Measurements from ENCODE around the gene ARF6.
"Not testable (repeated sequence)": the region's sequence is repeated elsewhere in the genome, so short reads cannot be mapped to it uniquely, and the experiment has no call there.

ARF6 gene

GRCh38 chr14:49909016-49909415 lies 16.1 kb downstream of the ARF6 start:
- no peak for DNase-seq

DNA sequence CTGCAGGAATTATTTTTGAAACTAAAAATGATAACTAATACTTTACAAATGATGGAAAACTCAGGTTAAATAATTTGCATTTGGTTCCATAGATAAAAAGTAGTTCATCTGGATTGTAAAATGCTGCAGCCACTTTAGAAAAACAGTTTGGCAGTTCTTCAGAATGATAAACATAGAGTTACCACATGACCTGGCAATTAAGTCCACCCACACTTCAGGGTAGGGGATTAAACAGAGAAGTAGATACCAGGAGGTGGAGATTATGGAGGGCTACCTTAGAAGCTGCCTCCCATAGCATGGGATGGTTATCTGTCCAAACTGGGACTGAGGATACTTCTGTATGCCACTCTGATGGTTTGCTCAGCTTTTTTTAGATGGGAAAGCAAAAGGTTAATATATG lies 22.2 kb downstream of the ARF6 start:
- DNase-seq: no peak

DNA sequence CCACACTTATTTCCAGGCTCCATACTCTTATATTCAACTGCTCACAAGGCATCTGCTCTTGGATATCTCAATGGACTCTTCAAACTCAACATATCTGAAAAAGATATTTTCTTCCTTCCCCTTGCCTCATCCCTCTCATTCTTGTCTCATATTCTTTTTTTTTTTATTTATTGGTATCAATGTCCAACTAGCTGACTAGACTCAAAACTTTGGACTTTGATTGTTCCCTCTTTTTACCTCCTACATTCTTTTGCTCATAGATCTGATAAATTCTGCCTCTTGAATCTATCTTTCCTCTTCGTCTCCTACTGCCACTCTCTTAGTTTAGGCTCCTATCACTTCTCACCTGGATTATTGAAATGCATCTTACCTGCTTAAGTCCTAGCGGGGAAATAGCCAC lies 25.8 kb downstream of the ARF6 start:
- no peak for DNase-seq

- no peak for DNase-seq
These were observed 27.2 kb downstream of the ARF6 start for GRCh38 chr14:49919825-49920659.

DNA sequence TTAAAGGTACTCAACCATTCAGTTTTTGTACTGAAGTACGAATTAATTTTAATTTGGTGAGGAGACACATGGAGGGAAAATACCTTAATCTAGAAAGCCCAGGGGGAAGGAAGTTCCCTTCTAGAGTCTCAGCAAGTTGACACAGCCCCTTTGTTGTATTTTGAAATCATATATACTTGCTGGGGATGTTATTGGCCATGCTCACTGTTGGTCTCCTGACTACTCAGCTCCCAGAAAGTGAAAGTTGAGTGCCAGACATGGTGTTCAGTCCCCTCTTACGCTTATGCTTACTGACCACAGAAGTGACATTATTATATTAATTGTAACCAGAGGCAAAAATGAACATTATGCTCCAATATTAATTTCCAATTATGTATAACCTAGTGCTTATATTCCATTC lies 28.1 kb downstream of the ARF6 start:
- DNase-seq: no peak

GRCh38 chr14:49921401-49921800 lies 28.5 kb downstream of the ARF6 start:
- DNase-seq: no peak

- DNase-seq: no peak
These were observed 30.6 kb downstream of the ARF6 start for GRCh38 chr14:49923442-49923841.

DNA sequence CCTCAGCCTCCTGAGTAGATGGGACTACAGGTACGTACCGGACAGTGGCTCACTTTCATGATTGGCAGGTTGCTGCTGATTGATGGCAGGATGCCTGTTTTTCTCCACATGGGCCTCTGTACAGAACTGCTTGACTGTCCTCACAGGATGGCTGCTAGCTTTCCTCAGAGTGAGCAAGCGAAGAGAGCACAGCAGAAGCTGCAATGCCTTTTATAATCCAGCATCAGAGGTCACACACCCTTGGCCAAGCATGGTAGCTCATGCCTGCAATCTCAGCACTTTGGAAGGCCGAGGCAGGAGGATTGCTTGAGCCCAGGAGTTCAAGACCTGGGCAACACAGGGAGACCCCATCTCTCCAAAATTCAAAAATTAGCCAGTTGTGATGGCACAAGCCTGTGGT lies 31.0 kb downstream of the ARF6 start:
- DNase-seq: no peak

DNA sequence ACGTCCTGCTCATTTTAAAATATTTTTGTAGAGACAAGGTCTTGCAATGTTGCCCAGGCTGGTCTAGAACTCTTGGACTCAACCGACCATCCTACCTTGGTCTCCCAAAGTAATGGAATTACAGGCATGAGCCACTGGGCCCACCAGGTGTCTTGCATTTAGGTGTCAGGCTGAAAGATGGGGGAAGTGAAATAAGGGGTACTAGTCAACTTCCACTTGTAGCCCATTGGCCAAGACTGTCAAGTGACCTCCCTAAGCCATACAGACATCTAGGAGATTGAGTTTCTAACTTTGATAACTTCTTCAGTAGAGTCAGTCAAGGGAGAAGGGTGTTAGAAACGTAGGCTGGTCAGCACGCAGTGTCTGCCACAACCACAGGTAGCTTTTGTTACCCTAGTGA lies 32.0 kb downstream of the ARF6 start:
- no peak for DNase-seq

DNA sequence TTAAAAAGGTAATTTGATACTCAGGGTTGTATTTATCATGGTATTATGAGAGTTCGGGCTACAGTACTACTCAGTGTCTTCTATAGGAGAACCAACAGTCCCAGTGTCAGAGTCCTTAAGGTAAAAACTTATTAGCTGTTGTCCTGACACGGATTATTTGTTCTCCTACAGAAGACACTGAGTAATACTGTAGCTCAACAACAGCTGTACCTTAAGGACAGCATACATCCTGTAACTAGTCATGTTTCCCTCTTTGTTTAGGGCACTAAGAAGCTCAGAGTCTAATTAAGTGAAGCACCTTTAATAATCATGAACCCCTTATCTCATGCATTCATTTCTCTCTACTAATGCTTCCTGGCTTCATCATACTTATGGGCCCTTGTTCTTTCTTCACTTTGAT lies 33.9 kb downstream of the ARF6 start:
- no peak for DNase-seq

DNA sequence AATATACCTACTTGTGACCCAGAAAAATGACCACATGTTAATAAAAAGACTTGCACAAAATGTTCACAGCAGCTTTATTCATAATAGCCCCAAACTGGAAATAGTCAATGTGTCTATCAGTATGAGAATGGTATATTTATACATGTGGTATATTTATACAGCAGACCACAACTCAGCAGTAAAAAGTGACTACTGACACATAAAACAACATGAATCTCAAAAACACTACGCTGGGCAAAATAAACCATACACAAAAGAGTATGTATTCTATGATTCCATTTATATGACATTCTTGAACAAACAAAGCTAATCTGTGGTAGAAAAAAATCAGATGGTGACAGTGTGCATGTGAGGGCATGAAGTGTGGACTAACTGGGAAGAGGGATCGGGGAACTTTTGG lies 35.1 kb downstream of the ARF6 start:
- DNase-seq: no peak

DNA sequence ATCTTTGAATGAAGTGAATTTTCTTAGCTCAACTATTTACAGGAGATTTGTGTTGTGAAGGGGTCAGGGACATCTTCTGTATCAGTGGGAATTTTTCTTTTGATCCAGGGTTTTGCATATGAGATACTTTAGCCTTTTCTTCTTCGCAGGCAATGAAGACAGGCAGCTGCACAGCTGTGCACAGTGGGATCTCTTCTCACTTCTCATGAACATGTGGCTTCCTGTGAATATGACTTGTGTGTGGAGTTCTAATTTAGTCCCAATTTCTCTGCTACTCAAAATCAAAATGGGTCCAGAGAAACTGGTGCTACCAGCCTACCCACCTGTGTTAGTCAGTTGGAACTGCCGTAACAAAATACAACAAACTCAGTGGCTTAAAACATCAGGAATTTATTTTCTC lies 37.8 kb downstream of the ARF6 start:
- no peak for DNase-seq

DNA sequence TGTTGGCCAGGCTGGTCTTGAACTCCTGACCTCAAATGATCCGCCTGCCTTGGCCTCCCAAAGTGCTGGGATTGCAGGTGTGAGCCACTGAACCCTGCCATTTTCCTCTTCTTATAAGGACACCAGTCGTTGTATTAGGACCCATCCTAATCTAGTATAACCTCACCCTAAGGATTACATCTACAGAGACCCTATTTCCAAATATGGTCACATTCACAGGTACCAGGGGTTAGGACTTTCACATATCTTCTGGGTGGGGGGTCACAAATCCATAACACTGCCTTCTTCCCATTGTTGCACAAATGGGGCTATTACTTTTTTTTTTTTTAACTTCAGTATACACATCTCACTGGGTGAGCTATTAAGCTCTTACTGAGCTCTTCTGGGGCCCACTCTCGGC lies 38.6 kb downstream of the ARF6 start:
- DNase-seq: no peak

- DNase-seq: no peak
These were observed 40.2 kb downstream of the ARF6 start for GRCh38 chr14:49933128-49933527.

DNA sequence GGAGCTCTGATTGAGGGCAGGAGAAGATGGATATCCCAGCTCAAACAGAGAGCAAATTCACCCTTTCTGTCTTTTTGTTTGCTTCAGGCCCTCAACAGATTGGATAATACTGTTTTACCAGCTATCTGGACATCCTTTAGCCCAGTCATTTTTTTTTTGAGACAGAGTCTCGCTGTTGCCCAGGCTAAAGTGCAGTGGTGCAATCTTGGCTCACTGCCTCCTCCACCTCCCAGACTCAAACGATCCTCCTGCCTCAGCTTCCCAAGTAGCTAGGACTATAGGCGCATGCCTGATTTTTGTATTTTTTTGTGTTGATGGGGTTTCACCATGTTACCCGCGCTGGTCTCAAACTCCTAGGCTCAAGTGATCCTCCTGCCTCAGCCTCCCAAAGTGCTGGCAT lies 40.8 kb downstream of the ARF6 start:
- no peak for DNase-seq

GRCh38 chr14:49934646-49935045 lies 41.8 kb downstream of the ARF6 start:
- no peak for DNase-seq

- no peak for DNase-seq
These were observed 42.6 kb downstream of the ARF6 start for GRCh38 chr14:49935526-49935925.

- not testable (repeated sequence) for DNase-seq
These were observed 43.4 kb downstream of the ARF6 start for GRCh38 chr14:49936246-49936645.

DNA sequence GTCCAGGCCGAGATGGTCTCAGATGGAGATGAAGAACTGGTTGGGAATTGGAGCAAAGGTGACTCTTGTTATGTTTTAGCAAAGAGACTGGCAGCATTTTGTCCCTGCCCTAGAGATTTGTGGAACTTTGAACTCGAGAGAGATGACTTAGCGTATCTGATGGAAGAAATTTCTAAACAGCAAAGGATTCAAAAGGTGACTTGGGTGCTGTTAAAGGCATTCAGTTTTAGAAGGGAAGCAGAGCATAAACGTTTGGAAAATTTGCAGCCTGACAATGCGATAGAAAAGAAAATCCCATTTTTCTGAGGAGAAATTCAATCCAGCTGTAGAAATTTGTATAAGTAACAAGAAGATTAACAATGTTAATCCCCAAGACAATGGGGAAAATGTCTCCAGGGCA lies 44.0 kb downstream of the ARF6 start:
- not testable (repeated sequence) for DNase-seq

DNA sequence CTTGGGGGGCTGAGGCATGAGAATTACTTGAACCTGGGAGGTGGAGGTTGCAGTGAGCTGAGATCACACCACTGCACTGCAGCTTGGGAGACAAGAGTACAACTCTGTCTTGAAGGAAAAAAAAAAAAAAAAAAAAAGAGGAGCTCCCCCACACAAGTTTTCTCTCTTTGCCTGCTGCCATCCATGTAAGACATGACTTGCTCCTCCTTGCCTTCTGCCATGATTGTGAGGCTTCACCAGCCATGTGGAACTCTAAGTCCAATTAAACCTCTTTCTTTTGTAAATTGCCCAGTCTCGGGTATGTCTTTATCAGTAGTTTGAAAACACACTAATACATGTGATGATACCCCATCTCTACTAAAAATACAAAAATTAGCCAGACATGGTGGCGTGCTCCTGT lies 46.3 kb downstream of the ARF6 start:
- not testable (repeated sequence) for DNase-seq

GRCh38 chr14:49939884-49940510 lies 47.1 kb downstream of the ARF6 start:
- DNase-seq: no peak

- peak; percentile 39 for DNase-seq
These were observed 48.0 kb downstream of the ARF6 start for GRCh38 chr14:49940808-49941421.

DNA sequence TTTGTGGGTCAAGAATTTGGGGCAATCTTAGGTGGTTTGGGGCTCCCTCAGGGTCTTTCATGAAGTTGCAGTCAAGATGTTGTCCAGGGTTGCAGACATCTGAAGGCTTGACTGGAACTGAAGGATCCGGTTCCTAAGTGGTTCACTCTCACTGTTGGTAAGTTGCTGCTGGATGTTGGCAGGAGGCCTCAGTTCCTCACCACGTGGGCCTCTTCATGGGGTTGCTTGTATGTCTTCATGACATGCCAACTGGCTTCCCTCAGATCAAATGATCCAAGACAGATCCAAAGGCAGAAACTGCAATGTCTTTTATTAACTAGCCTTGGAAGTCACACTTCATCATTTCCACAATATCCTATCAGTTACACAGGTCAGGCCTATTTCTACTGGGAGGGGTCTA lies 49.2 kb downstream of the ARF6 start:
- DNase-seq: no peak

DNA sequence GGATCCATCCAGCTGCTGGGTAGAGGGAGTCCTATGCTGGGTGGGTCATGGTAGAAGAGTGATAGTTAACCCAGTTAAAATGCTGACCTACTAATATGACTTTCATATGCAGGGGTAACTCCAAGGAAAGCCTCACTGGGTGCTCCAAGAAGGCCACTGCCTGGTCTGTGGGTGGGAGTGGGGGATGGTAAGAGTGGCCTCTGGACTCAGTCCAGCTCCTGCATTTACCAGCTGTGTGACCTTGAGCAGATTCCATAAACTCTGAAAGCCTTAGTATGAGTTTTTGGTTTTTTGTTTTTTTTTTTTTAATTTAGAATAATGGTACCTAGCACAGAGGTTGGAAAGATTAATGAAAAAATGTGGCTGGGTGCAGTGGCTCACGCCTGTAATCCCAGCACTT lies 51.6 kb downstream of the ARF6 start:
- no peak for DNase-seq
